GM18498 (cell line): ENCODE measurements around the gene SCIMP.
"Not testable (repeated sequence)": the region's sequence is repeated elsewhere in the genome, so short reads cannot be mapped to it uniquely, and the experiment has no call there.

Experiments used
- ATAC-seq: cut with Tn5 transposase; IDR thresholded peaks from one replicate; pipeline ENCODE4 v1.9.1; 2021; ENCODE audit warnings: mild to moderate bottlenecking, moderate library complexity; ENCODE audit not compliant: unreplicated experiment

Gene SCIMP

DNA sequence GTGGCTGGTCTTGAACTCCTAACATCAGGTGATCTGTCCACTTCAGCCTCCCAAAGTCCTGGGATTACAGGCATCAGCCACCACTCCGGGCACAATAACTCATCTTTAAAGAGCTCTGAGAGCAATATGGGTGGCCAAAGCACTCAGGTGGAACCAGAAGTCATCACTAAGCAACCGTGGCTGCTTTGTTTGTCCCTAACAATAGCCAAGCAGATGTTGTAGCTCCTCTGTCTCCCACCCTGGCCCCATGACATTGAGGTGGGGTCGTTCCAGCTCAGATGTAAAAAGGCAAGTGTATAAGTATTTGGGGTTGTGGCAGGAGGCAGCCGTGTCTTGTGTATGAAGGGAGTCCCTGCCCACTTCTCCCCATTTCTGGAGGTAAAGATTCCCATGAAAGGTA lies 3.7 kb upstream of the SCIMP start:
- no peak for ATAC-seq

- peak; percentile 39 for ATAC-seq
Observed at GRCh38 chr17:5237541-5238016, 2.9 kb upstream of the SCIMP start.

DNA sequence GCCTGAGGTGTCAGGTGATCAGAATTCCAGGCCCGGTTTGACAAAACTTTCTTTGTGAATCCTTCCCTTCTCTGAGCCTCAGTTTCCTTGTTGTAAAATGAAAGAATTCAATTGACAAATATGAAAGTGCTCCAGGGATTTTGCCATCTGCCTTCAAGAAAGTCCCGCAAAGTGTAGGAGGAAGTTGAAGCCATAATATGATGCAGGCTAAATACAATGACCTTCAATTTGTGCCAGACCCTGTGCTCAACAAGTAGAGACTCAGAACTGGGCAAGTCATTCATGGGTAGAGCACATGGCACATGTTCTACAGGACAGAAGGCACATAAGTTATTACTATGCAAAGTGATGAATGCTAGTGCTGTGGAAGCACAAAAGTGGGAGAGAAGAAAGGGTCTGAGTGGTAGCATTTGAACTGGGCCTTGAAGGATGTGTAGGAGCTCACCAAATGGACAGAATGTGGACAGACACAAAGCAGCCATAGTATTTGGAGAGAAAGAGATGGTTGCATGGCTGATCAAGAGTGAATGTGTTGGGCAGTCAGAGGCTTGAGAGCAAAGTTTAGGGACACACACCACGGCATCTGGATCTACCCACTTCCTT lies 2.4 kb upstream of the SCIMP start:
- ATAC-seq = no peak

- ATAC-seq = not testable (repeated sequence)
Observed at GRCh38 chr17:5233492-5233891, 1.2 kb downstream of the SCIMP start.

DNA sequence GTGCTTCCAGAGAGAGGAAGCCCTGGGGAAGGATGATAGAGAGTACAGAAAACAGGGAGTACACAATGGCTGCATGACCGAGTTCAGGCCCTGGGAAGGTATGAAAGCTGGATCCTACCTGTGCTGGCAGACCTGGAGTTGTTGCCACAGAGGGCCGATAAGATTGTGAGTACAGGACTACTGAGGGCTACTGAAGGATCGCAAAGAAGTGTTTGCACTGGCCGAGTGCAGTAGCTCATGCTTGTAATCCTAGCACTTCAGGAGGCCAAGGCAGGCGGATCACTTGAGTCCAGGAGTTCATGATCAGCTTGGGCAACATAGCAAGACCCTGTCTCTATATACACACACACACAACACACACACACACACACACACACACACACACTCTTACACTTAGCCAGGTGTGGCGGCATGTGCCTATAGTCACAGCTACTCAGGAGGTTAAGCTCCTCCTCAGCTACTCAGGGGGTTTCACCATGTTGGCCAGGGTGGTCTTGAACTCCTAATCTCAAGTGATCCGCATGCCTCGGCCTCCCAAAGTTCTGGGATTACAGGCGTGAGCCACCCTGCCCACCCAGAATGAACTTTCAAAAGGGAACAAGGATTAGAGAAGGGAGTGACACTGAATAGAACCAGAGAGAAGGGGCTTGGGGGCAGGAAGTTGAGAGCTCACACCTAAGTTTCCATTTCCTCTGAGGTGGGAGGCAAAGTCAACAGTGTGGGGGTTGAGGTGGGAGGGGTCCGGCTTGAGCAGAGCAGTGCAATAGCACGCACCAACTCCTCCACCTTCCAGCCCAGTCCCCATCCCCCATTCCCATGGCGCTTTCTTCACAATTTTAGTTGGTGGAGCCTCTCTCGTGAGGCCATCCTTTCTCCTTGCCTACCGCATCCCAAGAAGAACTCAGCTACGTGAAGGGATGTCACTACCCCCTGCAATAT lies 7.5 kb downstream of the SCIMP start:
- peak; percentile 44 for ATAC-seq

- peak; percentile 46 for ATAC-seq
Observed at GRCh38 chr17:5225668-5226457, 8.8 kb downstream of the SCIMP start.

DNA sequence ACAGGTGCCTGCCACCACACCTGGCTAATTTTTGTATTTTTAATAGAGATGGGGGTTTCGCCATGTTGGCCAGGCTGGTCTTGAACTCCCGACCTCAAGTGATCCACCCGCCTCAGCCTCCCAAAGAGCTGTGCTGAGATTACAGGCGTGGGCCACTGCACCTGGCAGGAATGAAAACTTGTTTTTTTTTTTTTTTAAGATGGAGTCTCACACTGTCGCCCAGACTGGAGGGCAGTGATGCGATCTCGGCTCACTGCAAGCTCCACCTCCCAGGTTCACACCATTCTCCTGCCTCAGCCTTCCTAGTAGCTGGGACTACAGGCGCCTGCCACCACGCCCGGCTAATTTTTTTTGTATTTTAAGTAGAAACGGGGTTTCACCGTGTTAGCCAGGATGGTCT lies 12.7 kb downstream of the SCIMP start:
- not testable (repeated sequence) for ATAC-seq

- no peak for ATAC-seq
Observed at GRCh38 chr17:5220074-5220473, 14.6 kb downstream of the SCIMP start.

GRCh38 chr17:5219536-5219935 lies 15.1 kb downstream of the SCIMP start:
- no peak for ATAC-seq

GRCh38 chr17:5217562-5217961 lies 17.1 kb downstream of the SCIMP start:
- ATAC-seq = not testable (repeated sequence)

DNA sequence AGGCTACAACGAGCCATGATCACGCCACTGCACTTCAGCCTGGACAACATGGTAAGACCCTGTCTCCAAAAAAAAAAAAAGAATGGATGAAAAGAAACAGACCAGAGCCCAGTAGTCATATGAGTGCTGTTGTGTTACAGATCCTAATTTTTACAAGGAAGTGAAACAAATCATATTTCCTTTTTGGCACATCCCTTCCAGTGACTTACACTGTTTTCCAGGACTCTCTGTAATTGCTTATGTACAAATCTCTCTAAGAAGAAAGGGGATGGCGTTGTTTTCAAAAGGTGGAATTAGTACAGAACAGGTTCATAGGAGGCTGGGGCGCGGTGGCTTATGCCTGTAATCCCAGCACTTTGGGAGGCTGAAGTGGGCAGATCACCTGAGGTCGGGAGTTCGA lies 23.2 kb downstream of the SCIMP start:
- ATAC-seq = no peak

DNA sequence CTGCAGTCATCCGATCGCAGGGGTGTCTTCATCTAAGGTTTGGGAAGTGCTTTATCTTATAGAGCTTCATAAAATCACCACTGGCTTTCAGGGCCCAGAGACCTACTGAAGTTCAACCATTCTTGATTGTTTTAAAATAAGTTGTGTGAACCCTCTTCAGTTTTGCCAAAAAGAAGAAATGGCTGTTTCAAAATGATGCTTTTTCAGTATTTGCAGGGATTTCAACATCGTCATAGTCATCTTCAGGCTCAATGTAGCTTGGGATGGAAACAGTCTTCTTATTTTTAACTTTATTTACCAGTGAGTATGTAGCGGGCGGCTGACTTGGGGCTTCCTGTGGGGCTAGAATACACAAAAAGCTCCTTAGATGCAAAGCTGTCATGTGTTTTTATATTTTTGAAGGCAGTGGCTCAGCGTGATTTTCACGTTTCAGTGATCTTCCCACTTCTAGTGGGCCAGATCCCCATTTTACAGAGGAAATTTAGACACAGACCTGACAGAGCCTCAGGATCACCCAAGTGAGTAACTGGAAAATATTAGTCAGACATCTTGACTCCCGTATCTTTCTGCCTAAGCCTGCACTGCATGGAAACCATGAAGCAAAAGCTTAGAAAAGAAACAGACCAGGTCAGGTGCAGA lies 23.9 kb downstream of the SCIMP start:
- ATAC-seq = no peak

DNA sequence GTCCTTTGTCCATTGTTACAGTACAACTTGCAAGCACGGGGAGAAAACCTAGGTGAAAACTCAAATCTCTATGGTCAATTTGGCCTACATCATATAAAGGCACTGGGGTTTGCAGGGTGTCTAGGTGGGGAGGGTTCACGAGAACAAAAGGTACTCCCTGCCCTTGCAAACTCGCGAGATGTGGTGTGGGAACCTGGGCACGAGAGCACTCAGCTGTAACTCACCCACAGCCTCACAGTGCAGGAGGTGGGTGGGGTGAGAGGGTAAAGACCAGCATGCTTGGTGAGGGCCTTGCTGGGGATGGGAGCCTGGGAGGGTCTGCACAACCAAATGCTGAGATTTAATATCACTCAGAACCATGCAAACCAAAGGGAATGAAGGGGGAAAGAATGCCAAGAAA lies 24.6 kb downstream of the SCIMP start:
- no peak for ATAC-seq

DNA sequence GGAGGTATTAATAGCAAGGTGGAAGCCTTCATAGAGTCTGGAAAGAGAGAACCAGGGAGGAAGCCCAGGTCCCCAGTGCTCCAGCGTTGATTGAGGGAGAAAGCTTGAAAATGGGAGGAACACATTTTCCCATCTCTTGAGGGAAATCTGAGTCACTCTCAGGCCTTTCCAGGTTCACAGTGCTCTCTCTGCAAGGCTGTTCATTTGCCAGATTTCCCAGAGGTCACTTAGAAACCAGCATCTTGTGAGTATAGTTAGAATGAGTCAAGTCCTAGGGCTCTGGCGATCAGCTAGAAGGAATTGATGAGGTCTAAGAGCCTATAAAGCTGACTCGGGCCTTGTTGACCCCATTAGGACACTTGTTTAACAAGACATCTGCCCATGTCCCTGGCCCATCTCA lies 25.3 kb downstream of the SCIMP start:
- ATAC-seq = no peak

DNA sequence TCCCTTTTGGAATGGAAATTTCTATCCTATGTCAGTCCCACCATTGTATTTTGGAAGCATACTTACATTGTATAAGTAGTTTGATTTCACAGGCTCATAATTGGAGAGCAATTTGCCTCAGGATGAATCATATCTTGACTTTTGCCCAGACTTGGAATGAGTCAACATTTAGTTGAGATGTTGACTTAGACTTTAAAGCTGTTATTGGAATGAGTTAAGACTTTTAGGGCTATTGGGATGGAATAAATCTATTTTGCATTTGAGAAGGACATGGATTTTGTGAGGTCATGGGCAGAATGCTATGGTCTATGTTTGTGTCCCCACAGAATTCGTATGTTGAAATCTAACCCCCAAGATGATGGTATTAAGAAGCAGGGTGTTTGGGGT lies 30.8 kb downstream of the SCIMP start:
- ATAC-seq = no peak

GRCh38 chr17:5203178-5203907 lies 31.3 kb downstream of the SCIMP start:
- no peak for ATAC-seq

DNA sequence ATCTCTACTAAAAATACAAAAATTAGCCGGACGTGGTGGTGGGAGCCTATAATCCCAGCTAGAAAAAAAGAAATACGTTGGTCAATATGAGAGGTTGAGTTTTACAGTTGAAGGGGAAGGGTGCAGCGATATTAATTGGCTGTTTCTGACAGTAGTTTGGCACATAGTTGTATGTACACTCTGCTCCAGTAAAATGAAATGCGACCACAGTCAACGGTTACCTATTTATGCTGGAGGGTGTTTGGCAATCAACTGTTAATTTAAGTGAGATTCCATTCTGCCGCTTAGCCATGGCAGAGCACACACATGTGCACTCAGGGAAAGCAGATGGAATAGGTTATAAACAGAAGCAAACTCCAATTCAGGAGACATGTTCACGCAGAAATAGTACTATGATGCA lies 33.6 kb downstream of the SCIMP start:
- no peak for ATAC-seq

DNA sequence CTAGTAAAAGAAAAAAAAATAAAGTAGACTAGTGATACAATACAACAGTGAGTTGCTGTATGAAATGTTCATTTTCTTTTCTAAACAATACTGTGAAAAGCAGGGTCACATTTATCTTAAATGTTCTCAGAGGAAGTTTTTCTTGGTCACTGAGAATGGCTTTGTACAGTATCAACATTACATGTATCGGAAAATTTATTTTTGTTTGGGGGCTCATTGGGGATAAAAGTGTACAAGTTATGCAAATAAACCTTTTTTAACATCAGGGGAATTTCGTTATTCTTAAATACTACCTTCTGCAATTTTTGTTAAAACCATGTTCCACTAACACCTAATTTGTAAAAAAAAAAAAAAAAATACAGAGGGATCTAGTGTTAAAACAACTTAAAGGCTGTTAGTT lies 34.3 kb downstream of the SCIMP start:
- ATAC-seq = no peak

DNA sequence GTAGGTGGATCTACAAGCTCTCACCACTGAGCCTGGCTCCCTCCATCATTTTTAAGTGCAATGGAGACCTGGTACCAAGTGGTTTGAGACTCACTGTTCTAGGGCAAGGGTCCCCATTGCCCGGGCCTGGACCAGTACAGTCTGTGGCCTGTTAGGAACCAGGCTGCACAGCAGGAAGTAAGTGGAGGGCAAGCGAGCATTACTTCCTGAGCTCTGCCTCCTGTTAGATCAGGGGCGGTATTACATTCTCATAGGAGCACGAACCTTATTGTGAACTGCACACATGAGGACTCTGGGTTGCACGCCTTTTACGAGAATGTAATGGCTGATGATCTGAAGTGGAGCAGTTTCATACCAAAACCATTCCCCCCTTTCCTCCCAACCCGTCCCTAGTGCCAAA lies 36.2 kb downstream of the SCIMP start:
- ATAC-seq = no peak

GRCh38 chr17:5194346-5194745 lies 40.3 kb downstream of the SCIMP start:
- no peak for ATAC-seq
